Calu3 (cell line): ENCODE measurements around the gene DAAM2. TPM values are rescaled to one million over a fixed set of nuclear protein-coding genes. Genes with fewer than 3 reads are reported as not detected.
A peak's percentile ranks its signal among the peaks of the same experiment; 100 is the strongest.

Experiments
- BruUV-seq: library from RNA; stranded (reverse); fragments of 400-500 nt; replicated peaks from 2 replicates; lab custom pipeline; 2021; lab: Mats Ljungman, UMichigan
- CTCF ChIA-PET: fragments of 300-600 bp; sonication (Branson Sonifier 250); formaldehyde crosslinking; loops from one replicate; lab custom pipeline; 2022; ENCODE audit warnings: antibody characterized with exemption; lab: Charles Lee
- DNase-seq: peaks from one replicate; pipeline ENCODE4 v3.0.0; 2022
- H3K27ac Mint-ChIP-seq: one replicate; pipeline ENCODE4 v1.8.0; 2022; ENCODE audit warnings: mixed read lengths; ENCODE audit not compliant: unreplicated experiment
- H3K27me3 Mint-ChIP-seq: one replicate; pipeline ENCODE4 v1.8.0; 2022; ENCODE audit warnings: mixed read lengths; ENCODE audit not compliant: unreplicated experiment
- H3K36me3 Mint-ChIP-seq: one replicate; pipeline ENCODE4 v1.8.0; 2022; ENCODE audit warnings: mild to moderate bottlenecking, moderate library complexity, mixed read lengths; ENCODE audit not compliant: insufficient read depth, unreplicated experiment
- H3K4me1 Mint-ChIP-seq: one replicate; pipeline ENCODE4 v1.8.0; 2022; ENCODE audit warnings: mild to moderate bottlenecking, low read depth, mixed read lengths; ENCODE audit not compliant: unreplicated experiment
- H3K4me3 Mint-ChIP-seq: one replicate; pipeline ENCODE4 v1.8.0; 2022; ENCODE audit warnings: mild to moderate bottlenecking, low read depth, moderate library complexity, mixed read lengths; ENCODE audit not compliant: unreplicated experiment
- H3K9me3 Mint-ChIP-seq: one replicate; pipeline ENCODE4 v1.8.0; 2022; ENCODE audit warnings: low read depth, mixed read lengths; ENCODE audit not compliant: unreplicated experiment
- CTCF ChIP-seq: fragments of 200-600 bp; IDR thresholded peaks from one replicate; pipeline ENCODE4 v1.8.0; 2022; ENCODE audit warnings: antibody characterized with exemption; ENCODE audit not compliant: unreplicated experiment
- intact Hi-C: fragments of 100-400 bp; cut with micrococcal nuclease; formaldehyde crosslinking; loops from one replicate; pipeline ENCODE4 v1.10.0; 2022; ENCODE audit not compliant: unreplicated experiment
- total RNA-seq: library from RNA; stranded (reverse); gene quantifications from 2 replicates; pipeline ENCODE4 v1.2.3, GENCODE V29; 2022

Gene DAAM2
- total RNA-seq, 1 experiment from 2014 or later, result not detected

- H3K4me1 Mint-ChIP-seq, result peaks cover 10% of the 10 kb centered on the region
- no peaks in the 10 kb centered on the region for H3K9me3 Mint-ChIP-seq
- H3K4me3 Mint-ChIP-seq, result no peak overlapping the region
- H3K36me3 Mint-ChIP-seq, result peaks cover 21% of the 10 kb centered on the region
- H3K27me3 Mint-ChIP-seq, result peaks cover 4% of the 10 kb centered on the region
- intact Hi-C loops, result no loop called here
- CTCF ChIA-PET, result no interaction called here
- no peak for TF ChIP-seq CTCF
- H3K27ac Mint-ChIP-seq, result peak overlapping the region; percentile 77
- DNase-seq, result no peak
- no TSS peak for BruUV-seq
Observed at GRCh38 chr6:39926668-39927067, 134.5 kb downstream of the DAAM2 start.

GRCh38 chr6:39927159-39927558 lies 135.0 kb downstream of the DAAM2 start:
- intact Hi-C loops, result no loop called here
- Mint-ChIP-seq H3K27me3 (peaks cover 9% of the 10 kb centered on the region), H3K9me3 (no peaks in the 10 kb centered on the region), H3K27ac (no peak overlapping the region), H3K4me3 (no peak overlapping the region), H3K4me1 (peaks cover 10% of the 10 kb centered on the region), H3K36me3 (peaks cover 21% of the 10 kb centered on the region)
- no peak for TF ChIP-seq CTCF
- CTCF ChIA-PET, result no interaction called here
- DNase-seq, result peak; percentile 14
- no TSS peak for BruUV-seq

GRCh38 chr6:39929039-39929732 lies 137.0 kb downstream of the DAAM2 start:
- Mint-ChIP-seq H3K36me3 (peaks cover 23% of the 10 kb centered on the region), H3K9me3 (no peaks in the 10 kb centered on the region), H3K27me3 (peaks cover 27% of the 10 kb centered on the region), H3K27ac (no peak overlapping the region), H3K4me3 (no peak overlapping the region), H3K4me1 (peaks cover 1% of the 10 kb centered on the region)
- DNase-seq, result no peak
- no TSS peak for BruUV-seq
- intact Hi-C loops, result no loop called here
- TF ChIP-seq CTCF, result no peak
- CTCF ChIA-PET, result no interaction called here

GRCh38 chr6:39929733-39930461 lies 137.7 kb downstream of the DAAM2 start:
- CTCF ChIA-PET, result no interaction called here
- Mint-ChIP-seq H3K4me3 (no peak overlapping the region), H3K27me3 (peaks cover 27% of the 10 kb centered on the region), H3K36me3 (peaks cover 23% of the 10 kb centered on the region), H3K27ac (no peak overlapping the region), H3K4me1 (no peaks in the 10 kb centered on the region), H3K9me3 (no peaks in the 10 kb centered on the region)
- no peak for TF ChIP-seq CTCF
- BruUV-seq, result no TSS peak
- no peak for DNase-seq
- intact Hi-C loops, result no loop called here
